ENCODE results near the gene MYH15. TPM values are rescaled to one million over a fixed set of nuclear protein-coding genes. Genes with fewer than 3 reads are reported as not detected.

The MYH15 gene
- total and polyA plus RNA-seq, 7 donors, result under 0.01 to 0.60 (median 0.31) TPM; not detected in 3

DNA sequence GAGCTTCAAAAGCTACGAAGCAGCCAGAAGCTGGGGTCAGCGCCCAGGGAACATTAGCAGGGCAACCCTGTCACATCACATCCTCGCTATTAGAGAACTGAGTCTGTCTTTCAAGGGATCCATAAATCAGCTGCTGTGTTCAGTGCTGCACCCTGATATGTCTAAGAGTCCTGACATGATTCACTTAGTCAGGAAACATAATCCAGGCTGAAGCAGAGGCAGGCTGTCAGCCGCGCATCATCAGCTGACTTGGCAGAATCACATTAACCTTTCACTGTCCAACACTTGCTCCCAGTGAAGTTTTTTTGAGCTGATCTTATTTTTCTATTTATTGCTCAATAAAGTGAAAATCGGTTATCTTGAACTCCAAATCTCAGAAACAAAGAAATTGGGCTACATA is 23.5 kb downstream of the MYH15 start:
- intact Hi-C loops (cut with DNase I), result no loop called here
- no peak for DNase-seq
- H3K4me3 ChIP-seq, result no peak overlapping the region
- TF ChIP-seq POLR2AphosphoS5 (IDR thresholded peaks at IDR 0.05) (no peak), POLR2A (IDR thresholded peaks at IDR 0.05) (no peak), EP300 (IDR thresholded peaks at IDR 0.05) (no peak)
- TF ChIP-seq, protein P1, sequence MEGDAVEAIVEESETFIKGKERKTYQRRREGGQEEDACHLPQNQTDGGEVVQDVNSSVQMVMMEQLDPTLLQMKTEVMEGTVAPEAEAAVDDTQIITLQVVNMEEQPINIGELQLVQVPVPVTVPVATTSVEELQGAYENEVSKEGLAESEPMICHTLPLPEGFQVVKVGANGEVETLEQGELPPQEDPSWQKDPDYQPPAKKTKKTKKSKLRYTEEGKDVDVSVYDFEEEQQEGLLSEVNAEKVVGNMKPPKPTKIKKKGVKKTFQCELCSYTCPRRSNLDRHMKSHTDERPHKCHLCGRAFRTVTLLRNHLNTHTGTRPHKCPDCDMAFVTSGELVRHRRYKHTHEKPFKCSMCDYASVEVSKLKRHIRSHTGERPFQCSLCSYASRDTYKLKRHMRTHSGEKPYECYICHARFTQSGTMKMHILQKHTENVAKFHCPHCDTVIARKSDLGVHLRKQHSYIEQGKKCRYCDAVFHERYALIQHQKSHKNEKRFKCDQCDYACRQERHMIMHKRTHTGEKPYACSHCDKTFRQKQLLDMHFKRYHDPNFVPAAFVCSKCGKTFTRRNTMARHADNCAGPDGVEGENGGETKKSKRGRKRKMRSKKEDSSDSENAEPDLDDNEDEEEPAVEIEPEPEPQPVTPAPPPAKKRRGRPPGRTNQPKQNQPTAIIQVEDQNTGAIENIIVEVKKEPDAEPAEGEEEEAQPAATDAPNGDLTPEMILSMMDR (IDR thresholded peaks at IDR 0.05), result no peak
- 57 to 69% methylated on average over 6 of the region's 6 CpGs for WGBS, 2 donors
- H3K36me3 ChIP-seq, result no peaks in the 10 kb centered on the region
- no peak overlapping the region for H3K27ac ChIP-seq
- no peaks in the 10 kb centered on the region for H3K9me3 ChIP-seq
- peaks cover 0 to 9% (median 0%) of the 10 kb centered on the region in 4 donors for H3K4me1 ChIP-seq
- H3K27me3 ChIP-seq, result no peaks in the 10 kb centered on the region

DNA sequence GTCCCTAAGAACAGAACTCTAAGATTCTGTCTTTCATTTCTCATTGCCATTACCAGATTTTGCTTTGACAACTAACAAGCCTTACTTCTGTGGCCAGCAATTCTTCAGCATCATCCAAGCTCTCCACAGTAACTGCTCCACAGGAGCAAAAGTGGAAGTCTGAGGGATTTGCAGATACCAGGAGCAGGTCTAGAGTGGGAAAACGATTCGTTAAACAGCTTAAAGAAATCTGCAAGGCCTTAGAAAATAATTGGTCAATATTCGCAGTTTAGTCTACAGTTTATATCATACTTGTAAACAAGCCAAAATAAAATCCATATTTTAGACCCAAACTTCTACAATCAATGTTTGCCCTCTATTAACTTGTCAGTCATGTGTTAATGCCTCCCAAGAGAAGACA is 24.1 kb downstream of the MYH15 start:
- no peaks in the 10 kb centered on the region for H3K36me3 ChIP-seq
- no peak for TF ChIP-seq POLR2AphosphoS5 (IDR thresholded peaks at IDR 0.05)
- TF ChIP-seq, protein P1 (IDR thresholded peaks at IDR 0.05), result no peak
- TF ChIP-seq EP300 (IDR thresholded peaks at IDR 0.05), result no peak
- TF ChIP-seq POLR2A (IDR thresholded peaks at IDR 0.05), result no peak
- DNase-seq, result no peak
- no peaks in the 10 kb centered on the region for H3K9me3 ChIP-seq
- H3K4me3 ChIP-seq, result no peak overlapping the region
- intact Hi-C loops (cut with DNase I), result no loop called here
- WGBS, 2 donors, result 84 to 87% methylated on average over 3 of the region's 3 CpGs
- H3K4me1 ChIP-seq, result peaks cover 0 to 9% (median 0%) of the 10 kb centered on the region in 4 donors
- H3K27me3 ChIP-seq, result no peaks in the 10 kb centered on the region
- H3K27ac ChIP-seq, result no peak overlapping the region

DNA sequence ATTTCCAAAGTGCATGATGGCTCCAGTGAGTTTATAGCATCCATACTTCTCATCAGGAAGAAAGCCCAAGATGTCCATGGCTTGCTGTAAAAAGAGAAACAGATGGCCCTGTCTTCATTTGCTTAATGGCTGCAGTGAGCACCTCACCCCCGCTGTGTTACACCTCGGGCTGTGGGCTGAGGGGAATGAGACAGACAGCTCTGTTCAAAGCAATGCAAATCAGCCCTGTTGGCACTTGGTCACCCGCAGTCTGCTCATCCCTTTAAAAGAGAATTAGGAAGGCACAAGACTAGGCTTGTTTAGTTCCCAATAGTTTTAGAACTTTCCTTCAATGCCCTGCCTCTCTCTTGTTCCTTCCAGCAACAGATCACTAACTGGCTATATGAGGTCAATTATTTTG is 25.2 kb downstream of the MYH15 start:
- 85 to 90% methylated on average over 3 of the region's 3 CpGs for WGBS, 2 donors
- Histone ChIP-seq H3K4me3 (no peak overlapping the region), H3K36me3 (no peaks in the 10 kb centered on the region), H3K4me1 (peaks cover 0 to 8% (median 0%) of the 10 kb centered on the region in 4 donors), H3K27ac (no peak overlapping the region), H3K27me3 (no peaks in the 10 kb centered on the region), H3K9me3 (no peaks in the 10 kb centered on the region)
- DNase-seq, result no peak
- intact Hi-C loops (cut with DNase I), result no loop called here
- no peak for TF ChIP-seq POLR2A (IDR thresholded peaks at IDR 0.05)
- TF ChIP-seq, protein P1 (IDR thresholded peaks at IDR 0.05), result no peak
- TF ChIP-seq POLR2AphosphoS5 (IDR thresholded peaks at IDR 0.05), result no peak
- no peak for TF ChIP-seq EP300 (IDR thresholded peaks at IDR 0.05)

DNA sequence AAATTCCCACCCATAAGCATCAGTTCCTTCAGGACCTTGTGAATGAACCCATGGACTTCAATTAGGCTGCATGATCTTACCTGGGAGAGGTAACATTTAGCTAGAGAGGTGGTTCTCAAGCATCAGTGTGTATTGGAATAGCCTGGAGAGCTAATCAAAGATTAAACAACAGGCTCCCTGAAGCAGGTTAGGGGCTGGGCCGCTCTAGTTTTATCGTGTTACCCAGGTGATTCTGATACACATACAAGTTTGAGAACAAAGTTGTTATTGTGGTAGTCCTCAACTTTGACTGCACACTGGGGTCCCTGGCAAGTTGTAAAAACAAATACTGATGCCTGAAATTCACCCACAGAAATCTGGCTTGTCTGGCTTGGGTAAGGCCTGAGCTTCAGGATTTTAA is 31.2 kb downstream of the MYH15 start:
- Histone ChIP-seq H3K4me3 (no peak overlapping the region), H3K27me3 (no peaks in the 10 kb centered on the region), H3K4me1 (no peaks in the 10 kb centered on the region), H3K27ac (no peak overlapping the region), H3K9me3 (no peaks in the 10 kb centered on the region), H3K36me3 (no peaks in the 10 kb centered on the region)
- DNase-seq, result no peak
- 21 to 51% methylated on average over 2 of the region's 2 CpGs for WGBS, 2 donors
- intact Hi-C loops (cut with DNase I), result loop anchor here (5.0 to 10.0 kb wide), 2 partner anchors 544 to 1242 kb away; no protein-coding TSS in a partner anchor
- no peak for TF ChIP-seq POLR2A (IDR thresholded peaks at IDR 0.05)
- no peak for TF ChIP-seq POLR2AphosphoS5 (IDR thresholded peaks at IDR 0.05)
- no peak for TF ChIP-seq EP300 (IDR thresholded peaks at IDR 0.05)
- TF ChIP-seq, protein P1 (IDR thresholded peaks at IDR 0.05), result no peak
